GM12878 (cell line): Measurements from ENCODE around the gene TCF7L1.

Experiments
- ATF7 ChIP-seq: fragments of 450-650 bp; IDR thresholded peaks from 2 replicates; pipeline ENCODE4 v1.6.1; 2016; ENCODE audit warnings: low read depth, mild to moderate bottlenecking
- CBFB ChIP-seq: IDR thresholded peaks from 2 replicates; pipeline ENCODE4 v1.6.1; 2016; ENCODE audit warnings: antibody characterized with exemption, low read depth
- GABPA ChIP-seq: IDR thresholded peaks from 2 replicates; pipeline ENCODE4 v1.6.1; 2014; ENCODE audit warnings: antibody characterized with exemption, low read depth, mild to moderate bottlenecking, inconsistent platforms
- HDGF ChIP-seq: fragments of 450-650 bp; IDR thresholded peaks from 2 replicates; pipeline ENCODE4 v1.6.1; 2016; ENCODE audit warnings: antibody characterized with exemption
- NR2F1 ChIP-seq: fragments of 450-650 bp; conservative IDR thresholded peaks from 2 replicates; pipeline ENCODE4 v1.6.1; 2017; ENCODE audit warnings: mild to moderate bottlenecking
- RUNX3 ChIP-seq: IDR thresholded peaks from 2 replicates; pipeline ENCODE4 v1.6.1; 2012; ENCODE audit warnings: low read length, inconsistent platforms
- SP1 ChIP-seq: IDR thresholded peaks from one replicate; pipeline ENCODE4 v1.6.1; 2011; ENCODE audit warnings: low read depth, low read length
- USF2 ChIP-seq: IDR thresholded peaks from 2 replicates; pipeline ENCODE4 v1.6.1; 2011; ENCODE audit warnings: low read depth, low read length, improper control_type of control experiment, borderline replicate concordance
- YY1 ChIP-seq: IDR thresholded peaks from 2 replicates; pipeline ENCODE4 v1.6.1; 2011; ENCODE audit warnings: low read depth, mild to moderate bottlenecking, low read length
- TF ChIP-seq, protein P1 (sequence below): fragments of 450-650 bp; IDR thresholded peaks from 2 replicates; pipeline ENCODE4 v1.6.1; 2016; ENCODE audit warnings: mild to moderate bottlenecking
- TF ChIP-seq, protein P2 (sequence below): fragments of 450-650 bp; IDR thresholded peaks from 2 replicates; pipeline ENCODE4 v1.6.1; 2017; ENCODE audit warnings: mild to moderate bottlenecking, moderate library complexity
- TF ChIP-seq, protein P3 (sequence below), 3 experiments: IDR thresholded peaks in 2 of 3; conservative IDR thresholded peaks in 1 of 3; 2 replicates each; pipeline ENCODE4 v1.5.1; 2011; ENCODE audit warnings: low read depth in 3 of 3, low read length in 3 of 3, mild to moderate bottlenecking in 3 of 3, control low read depth in 2 of 3, moderate library complexity in 2 of 3, inconsistent platforms in 1 of 3, mixed read lengths in 1 of 3; ENCODE audit not compliant: control insufficient read depth in 2 of 3, insufficient read depth in 1 of 3; ENCODE audit errors: extremely low read depth in 1 of 3
- TF ChIP-seq, protein P4 (sequence below): fragments of 450-650 bp; IDR thresholded peaks from 2 replicates; pipeline ENCODE4 v1.6.1; 2016; ENCODE audit warnings: mild to moderate bottlenecking, moderate library complexity, borderline replicate concordance

DNA sequence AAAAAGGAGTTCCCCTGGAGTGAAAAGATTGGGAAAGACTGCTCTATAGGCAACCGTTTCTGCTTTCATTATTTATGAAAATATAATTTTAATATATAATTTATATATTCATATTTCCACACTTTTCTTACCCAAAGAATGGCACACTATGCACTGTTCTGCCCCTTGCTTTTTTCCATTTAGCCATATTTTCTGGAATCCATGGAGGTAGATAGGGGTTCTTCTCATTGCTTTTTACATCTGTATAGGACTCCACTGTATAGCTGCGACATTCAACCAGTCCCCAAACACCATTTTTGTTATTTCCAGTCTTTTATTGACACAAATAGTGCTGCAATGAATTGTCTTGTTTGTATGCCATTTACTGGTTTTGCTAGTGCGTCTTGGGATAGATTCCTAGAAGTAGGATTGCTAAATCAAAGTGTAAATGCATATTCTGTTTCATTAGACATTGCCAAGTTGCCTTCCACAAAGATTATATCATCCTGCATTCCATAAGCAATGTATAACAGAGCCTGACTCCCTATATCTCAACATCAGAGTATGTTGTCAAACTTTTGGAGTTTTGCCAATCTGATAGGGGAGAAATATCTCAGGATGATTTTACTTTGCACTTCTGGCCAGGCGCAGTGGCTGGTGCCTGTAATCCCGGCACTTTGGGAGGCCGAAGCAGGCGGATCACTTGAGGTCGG, 26.6 kb upstream of the TCF7L1 start:
- TF ChIP-seq USF2 (no peak), RUNX3 (no peak), YY1 (no peak), GABPA (no peak), HDGF (no peak), NR2F1 (no peak), SP1 (no peak), CBFB (no peak), ATF7 (no peak)
- TF ChIP-seq, protein P1, sequence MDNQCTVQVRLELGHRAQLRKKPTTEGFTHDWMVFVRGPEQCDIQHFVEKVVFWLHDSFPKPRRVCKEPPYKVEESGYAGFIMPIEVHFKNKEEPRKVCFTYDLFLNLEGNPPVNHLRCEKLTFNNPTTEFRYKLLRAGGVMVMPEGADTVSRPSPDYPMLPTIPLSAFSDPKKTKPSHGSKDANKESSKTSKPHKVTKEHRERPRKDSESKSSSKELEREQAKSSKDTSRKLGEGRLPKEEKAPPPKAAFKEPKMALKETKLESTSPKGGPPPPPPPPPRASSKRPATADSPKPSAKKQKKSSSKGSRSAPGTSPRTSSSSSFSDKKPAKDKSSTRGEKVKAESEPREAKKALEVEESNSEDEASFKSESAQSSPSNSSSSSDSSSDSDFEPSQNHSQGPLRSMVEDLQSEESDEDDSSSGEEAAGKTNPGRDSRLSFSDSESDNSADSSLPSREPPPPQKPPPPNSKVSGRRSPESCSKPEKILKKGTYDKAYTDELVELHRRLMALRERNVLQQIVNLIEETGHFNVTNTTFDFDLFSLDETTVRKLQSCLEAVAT, result no peak
- TF ChIP-seq, protein P2, sequence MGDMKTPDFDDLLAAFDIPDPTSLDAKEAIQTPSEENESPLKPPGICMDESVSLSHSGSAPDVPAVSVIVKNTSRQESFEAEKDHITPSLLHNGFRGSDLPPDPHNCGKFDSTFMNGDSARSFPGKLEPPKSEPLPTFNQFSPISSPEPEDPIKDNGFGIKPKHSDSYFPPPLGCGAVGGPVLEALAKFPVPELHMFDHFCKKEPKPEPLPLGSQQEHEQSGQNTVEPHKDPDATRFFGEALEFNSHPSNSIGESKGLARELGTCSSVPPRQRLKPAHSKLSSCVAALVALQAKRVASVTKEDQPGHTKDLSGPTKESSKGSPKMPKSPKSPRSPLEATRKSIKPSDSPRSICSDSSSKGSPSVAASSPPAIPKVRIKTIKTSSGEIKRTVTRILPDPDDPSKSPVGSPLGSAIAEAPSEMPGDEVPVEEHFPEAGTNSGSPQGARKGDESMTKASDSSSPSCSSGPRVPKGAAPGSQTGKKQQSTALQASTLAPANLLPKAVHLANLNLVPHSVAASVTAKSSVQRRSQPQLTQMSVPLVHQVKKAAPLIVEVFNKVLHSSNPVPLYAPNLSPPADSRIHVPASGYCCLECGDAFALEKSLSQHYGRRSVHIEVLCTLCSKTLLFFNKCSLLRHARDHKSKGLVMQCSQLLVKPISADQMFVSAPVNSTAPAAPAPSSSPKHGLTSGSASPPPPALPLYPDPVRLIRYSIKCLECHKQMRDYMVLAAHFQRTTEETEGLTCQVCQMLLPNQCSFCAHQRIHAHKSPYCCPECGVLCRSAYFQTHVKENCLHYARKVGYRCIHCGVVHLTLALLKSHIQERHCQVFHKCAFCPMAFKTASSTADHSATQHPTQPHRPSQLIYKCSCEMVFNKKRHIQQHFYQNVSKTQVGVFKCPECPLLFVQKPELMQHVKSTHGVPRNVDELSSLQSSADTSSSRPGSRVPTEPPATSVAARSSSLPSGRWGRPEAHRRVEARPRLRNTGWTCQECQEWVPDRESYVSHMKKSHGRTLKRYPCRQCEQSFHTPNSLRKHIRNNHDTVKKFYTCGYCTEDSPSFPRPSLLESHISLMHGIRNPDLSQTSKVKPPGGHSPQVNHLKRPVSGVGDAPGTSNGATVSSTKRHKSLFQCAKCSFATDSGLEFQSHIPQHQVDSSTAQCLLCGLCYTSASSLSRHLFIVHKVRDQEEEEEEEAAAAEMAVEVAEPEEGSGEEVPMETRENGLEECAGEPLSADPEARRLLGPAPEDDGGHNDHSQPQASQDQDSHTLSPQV, result no peak
- TF ChIP-seq, protein P3, sequence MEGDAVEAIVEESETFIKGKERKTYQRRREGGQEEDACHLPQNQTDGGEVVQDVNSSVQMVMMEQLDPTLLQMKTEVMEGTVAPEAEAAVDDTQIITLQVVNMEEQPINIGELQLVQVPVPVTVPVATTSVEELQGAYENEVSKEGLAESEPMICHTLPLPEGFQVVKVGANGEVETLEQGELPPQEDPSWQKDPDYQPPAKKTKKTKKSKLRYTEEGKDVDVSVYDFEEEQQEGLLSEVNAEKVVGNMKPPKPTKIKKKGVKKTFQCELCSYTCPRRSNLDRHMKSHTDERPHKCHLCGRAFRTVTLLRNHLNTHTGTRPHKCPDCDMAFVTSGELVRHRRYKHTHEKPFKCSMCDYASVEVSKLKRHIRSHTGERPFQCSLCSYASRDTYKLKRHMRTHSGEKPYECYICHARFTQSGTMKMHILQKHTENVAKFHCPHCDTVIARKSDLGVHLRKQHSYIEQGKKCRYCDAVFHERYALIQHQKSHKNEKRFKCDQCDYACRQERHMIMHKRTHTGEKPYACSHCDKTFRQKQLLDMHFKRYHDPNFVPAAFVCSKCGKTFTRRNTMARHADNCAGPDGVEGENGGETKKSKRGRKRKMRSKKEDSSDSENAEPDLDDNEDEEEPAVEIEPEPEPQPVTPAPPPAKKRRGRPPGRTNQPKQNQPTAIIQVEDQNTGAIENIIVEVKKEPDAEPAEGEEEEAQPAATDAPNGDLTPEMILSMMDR (IDR thresholded peaks at IDR 0.05 in 2 of 3, conservative IDR thresholded peaks at IDR 0.05 in 1 of 3; ENCODE audit: control insufficient read depth in 2 of 3, extremely low read depth in 1 of 3, insufficient read depth in 1 of 3, low read depth in 3 of 3, low read length in 3 of 3), result no peak
- TF ChIP-seq, protein P4, sequence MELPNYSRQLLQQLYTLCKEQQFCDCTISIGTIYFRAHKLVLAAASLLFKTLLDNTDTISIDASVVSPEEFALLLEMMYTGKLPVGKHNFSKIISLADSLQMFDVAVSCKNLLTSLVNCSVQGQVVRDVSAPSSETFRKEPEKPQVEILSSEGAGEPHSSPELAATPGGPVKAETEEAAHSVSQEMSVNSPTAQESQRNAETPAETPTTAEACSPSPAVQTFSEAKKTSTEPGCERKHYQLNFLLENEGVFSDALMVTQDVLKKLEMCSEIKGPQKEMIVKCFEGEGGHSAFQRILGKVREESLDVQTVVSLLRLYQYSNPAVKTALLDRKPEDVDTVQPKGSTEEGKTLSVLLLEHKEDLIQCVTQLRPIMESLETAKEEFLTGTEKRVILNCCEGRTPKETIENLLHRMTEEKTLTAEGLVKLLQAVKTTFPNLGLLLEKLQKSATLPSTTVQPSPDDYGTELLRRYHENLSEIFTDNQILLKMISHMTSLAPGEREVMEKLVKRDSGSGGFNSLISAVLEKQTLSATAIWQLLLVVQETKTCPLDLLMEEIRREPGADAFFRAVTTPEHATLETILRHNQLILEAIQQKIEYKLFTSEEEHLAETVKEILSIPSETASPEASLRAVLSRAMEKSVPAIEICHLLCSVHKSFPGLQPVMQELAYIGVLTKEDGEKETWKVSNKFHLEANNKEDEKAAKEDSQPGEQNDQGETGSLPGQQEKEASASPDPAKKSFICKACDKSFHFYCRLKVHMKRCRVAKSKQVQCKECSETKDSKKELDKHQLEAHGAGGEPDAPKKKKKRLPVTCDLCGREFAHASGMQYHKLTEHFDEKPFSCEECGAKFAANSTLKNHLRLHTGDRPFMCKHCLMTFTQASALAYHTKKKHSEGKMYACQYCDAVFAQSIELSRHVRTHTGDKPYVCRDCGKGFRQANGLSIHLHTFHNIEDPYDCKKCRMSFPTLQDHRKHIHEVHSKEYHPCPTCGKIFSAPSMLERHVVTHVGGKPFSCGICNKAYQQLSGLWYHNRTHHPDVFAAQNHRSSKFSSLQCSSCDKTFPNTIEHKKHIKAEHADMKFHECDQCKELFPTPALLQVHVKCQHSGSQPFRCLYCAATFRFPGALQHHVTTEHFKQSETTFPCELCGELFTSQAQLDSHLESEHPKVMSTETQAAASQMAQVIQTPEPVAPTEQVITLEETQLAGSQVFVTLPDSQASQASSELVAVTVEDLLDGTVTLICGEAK, result no peak
